T47D (cell line): ENCODE results near the gene FAM120B.
A peak's percentile ranks its signal among the peaks of the same experiment; 100 is the strongest.

Experiments used
- DNase-seq, 2 experiments: peaks; one replicate each; pipeline versions ENCODE4 v3.0.0 to v3.0.0-alpha.2; 2011 to 2012; ENCODE audit warnings: low read depth in 1 of 2, low spot score in 1 of 2
- JUND ChIP-seq: IDR thresholded peaks from 2 replicates; pipeline ENCODE4 v1.6.1; 2012; ENCODE audit warnings: low read depth
- in situ Hi-C: cut with HindIII; loops from 2 replicates; pipeline ENCODE4 v1.10.0; 2016; ENCODE audit warnings: low sequenced_read_pairs, low pct_unique_long_range_greater_than_20kb

The FAM120B gene

DNA sequence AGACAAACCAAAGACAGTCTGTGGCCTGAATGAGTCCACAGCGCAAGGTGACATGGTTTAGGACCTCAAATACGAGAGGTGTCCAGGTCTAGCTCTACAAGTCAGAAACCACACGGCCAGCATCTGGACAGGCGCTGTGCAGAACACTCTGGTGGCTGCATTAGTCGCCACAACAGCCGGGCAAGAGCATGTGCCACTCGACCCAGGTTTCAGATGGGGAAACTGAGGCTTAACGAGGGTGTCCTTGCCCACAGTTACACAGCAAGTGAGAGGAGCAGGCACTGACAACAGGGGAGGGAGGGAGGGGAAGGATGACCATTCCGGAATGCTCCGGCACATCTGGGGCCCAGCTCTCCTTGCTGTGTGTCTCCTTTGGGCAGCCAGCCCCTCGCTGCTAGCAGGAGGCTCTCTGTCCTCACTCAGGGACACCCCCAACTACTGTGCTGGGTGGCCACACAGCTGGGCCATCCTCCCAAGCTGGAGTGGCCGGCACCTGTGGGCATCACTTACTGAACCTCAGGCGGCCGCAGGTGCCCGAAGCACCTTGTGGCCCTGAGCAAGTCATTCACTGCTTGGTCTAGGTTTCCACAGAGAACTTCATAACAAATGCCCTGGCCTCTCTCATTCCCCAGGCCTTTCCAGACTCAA is 22.3 kb upstream of the FAM120B start:
- in situ Hi-C loops, result no loop called here
- TF ChIP-seq JUND, result no peak
- DNase-seq, result no peak

DNA sequence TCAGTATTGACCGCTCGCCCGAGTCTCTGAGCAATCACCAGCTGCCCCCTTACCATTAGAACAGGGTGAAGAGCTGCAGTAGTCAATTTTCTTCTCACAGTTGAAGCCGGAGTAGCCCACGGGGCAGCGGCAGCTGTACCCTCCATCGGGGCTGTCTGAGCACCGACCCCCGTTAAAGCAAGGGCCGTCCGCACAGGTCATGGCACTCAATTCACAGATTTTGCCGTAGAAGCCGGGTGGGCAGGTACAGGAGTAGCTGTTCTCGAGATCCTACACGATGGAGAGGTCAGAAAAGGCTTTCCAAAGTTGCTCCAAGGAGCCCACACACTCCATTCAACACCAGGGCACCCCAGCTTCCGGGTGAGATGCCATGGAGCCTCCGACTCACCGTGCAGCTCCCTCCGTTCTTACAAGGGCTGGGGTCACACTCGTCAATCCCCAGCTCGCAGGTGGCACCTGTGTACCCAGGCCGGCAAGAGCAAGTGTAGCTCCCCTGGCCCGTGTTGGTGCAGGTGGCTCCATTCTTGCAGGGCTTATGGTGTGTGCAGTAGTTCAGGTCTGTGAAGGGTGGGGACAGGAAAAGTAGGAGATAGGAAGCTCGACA is 21.6 kb upstream of the FAM120B start:
- in situ Hi-C loops, result no loop called here
- no peak for TF ChIP-seq JUND
- no peak for DNase-seq

DNA sequence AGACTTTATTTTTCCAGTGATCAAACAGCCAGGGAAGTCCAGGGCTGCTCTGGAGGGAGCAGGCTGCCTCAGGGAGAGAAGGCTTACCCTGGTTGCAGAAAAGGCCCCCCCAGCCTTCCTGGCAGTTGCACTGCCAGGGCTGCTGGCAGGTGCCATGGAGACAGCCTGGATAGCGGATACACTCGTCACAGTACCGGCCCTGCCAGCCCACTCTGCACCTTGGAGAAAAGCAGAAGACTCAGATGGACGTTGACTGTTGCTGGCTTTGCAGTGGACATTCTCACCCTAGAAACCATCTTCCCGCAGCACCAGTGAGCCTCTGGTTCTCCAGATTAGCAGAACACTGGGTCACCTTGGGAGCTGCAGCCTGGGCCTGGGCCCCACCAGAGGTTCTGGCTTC is 21.1 kb upstream of the FAM120B start:
- no peak for TF ChIP-seq JUND
- DNase-seq, result no peak
- in situ Hi-C loops, result no loop called here

DNA sequence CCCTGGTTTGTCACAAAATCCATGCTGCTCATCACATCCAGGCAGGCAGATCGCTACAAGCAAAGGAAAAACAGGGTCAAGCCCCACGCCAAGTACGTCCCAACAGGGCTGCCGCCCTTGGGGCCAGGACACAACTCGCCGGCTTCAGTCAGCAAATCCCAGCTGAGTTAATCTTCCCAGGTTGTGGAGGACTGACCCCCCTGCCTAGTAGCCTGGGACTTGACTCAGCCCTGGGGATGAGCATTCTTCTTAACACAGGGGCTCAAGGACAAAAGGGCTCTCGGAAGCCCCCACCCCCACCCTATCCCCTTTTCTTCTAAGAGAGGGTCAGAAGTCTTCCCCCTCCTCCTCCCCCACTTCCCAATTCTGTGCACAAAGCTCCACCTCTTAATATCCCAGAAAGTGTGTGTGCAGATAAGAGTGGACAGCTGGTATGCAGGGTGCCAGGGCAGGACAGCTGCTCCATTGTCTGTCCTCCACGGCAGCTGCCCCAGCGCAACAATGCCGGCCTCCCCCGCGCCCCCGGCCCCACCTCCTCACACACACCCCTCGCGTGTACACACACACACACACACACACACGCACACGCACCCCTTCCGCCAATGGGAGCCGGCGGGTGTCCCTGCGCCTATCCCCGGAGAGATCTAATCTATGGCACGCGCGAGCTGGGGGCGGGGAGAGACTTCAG is 20.2 kb upstream of the FAM120B start:
- in situ Hi-C loops, result no loop called here
- TF ChIP-seq JUND, result no peak
- no peak for DNase-seq

DNA sequence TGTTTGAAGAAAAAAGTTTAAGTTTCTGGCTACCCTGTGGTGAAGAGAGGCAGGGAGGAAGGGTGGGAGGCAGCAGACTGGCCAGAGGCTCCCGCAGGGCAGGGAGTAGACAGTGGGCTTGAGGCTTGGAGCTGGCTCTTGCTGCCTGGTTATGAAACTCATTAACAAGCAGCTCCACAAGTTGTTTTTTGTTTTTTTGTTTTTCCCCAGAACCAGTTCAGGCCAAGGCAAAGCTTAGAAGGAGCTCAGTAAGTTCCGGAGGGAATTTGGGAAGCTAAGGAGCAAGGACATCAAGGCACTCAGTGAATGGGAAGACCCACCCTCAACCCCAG is 19.7 kb upstream of the FAM120B start:
- DNase-seq, result no peak
- in situ Hi-C loops, result no loop called here
- no peak for TF ChIP-seq JUND

DNA sequence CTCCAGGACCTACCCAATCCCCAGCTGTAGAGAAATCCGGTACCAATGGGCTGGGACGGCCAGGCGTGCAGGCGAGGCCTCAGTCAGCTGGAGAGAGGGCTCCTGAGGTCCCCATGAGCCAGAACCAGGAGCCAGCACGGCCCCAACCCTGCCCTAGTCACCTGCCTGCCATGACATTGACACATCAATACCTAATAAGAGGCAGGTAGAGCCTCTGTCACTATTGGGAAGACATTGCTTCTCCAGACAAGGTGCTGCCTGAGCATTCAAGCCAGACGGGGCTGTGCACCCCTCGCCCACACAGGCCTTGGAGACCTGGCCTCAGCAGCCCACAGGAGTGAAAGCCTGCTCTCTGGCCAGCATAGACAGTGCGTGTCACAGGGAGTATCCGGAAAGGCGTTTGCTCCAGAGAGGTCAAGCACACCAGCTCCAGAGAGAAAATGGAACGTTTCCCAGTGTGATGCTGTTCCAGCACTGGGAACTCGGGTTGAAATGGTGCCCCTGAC is 19.1 kb upstream of the FAM120B start:
- DNase-seq, result no peak
- TF ChIP-seq JUND, result no peak
- in situ Hi-C loops, result no loop called here

DNA sequence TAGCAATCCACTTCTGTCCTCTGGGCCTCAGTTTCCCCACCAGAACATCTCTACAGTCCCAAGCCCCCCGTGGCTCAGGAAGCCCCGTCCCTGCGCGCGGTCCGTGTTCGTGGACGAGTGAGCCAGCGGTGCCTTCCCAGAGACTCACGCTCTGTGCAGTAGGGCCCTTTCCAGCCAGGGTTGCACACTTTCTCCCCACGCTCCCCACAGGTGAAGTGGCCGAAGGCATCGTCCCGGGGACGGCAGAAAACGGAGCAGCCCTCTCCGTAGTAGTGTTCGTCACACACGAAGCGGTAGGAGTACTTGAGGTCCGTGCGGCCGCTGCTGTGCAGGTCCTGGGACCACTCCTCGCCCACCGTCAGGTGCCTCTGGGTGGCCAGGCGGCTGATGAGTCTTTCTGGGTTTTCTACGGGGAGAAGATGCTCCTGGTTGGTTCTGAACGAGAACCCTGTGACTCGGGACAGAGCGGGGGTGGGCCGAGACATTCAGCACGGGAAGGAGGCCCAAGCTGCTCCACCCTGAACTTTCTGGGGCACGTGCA is 18.4 kb upstream of the FAM120B start:
- TF ChIP-seq JUND, result no peak
- in situ Hi-C loops, result no loop called here
- no peak for DNase-seq

DNA sequence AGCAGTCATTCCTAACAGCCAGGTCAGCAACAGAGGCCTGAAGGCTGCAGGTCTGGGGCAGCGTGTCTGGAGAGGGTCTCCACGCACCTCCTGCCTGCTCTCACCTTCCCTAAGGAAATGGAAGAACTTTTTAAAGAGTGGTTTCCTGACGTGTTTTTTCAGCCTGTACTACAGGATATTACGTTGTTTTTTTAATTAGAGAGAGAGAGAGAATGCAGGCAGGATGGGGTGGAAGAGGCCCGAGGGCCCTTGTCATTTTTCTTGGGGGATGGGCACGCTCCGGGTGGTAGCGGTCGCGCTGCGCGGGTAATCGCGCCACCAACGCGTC is 17.7 kb upstream of the FAM120B start:
- in situ Hi-C loops, result no loop called here
- no peak for TF ChIP-seq JUND
- DNase-seq, result no peak

DNA sequence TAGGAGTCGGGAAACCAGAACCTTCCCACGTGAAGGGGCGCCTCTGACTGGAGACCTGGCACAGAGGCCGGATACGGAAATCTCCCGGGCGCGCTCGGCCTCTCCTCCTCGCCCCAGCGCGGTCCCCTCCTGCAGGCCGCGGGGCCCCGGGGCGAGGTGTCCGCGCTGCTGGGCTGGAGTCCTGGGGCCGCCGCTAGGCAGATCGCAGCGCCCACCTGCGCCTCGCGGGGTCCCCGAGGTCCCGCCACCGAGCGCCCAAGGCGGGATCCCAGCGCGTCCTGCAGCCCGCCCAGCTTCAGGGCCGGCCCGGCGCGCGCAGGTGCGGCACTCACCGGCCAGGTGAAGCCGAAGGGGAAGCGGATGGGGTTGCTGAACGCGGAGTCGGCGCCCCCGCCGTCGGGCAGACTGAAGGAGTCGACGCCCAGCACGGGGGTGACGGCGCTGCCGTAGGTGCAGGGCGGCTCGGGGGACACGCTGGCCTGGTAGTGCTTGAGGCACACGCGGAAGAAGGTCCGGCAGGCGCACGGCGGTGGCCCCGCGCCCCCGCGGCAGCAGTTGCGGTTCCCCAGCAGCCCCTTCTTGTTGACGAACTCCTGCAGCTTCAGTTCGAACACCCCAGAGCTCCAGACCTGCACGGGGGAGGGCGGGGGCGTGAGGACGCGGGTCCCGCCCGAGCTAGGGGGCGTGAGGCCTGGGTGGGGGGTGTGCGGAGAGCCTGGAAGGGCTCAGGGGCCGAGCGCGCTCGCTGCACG is 17.2 kb upstream of the FAM120B start:
- DNase-seq, result no peak
- in situ Hi-C loops, result no loop called here
- TF ChIP-seq JUND, result no peak

DNA sequence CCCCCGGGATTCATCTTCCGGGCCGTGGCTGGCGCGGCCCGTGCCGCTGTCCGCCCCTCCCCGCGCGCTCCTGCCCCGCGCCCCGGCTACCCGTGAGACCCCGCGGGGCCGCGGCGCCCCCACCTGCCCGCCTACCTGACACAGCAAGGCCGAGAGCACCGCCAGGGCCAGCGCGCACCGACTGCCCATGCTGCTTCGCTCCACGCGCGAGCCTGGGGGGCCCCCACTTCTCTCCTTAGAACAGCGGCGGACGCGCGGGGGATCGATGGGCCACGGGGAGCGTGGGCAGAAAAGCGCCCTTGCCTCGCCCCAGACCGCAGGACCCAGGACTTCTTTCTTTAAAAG is 16.6 kb upstream of the FAM120B start:
- in situ Hi-C loops, result no loop called here

DNA sequence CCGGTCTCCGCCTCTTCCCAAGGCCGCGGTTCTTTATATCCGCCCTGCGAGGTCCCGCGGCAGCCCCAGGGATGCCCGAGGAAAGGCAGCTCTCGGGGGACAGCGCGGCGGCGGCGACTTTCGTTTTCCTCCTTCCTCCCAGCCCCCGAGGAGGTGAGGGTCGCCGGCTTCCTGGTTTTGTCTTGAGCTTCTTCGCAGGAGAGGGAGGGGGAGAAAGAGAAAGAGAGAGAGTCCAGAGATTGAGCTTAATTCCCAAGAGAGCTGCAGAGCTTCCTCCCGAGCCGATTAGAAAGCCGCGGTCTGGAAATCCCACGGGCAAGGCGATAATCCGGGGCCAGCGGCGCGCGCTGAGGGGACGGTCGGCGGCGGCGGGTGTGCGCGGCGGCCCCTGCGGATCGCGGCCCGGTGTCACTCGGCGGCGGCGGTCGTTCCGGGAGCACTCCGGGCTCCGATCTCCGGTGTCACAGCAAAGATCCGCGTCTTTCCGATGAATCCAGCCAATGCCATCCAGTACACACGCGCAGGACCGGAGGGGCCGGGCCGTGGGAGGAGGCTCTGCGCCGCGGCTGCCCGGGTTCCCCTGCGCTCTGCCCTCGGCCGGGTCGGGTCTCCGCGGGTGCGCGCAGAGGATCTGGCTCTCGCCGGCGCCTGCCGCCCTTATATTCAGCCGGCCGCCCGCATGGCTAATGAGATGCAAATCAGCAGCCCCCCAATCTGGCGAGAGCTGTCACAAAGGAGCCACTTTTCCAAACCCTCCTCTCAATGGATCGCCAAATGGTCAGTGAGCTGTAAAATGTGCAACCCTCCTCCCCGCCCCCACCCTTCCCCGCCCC is 16.0 kb upstream of the FAM120B start, which contains the start of gene DLL1:
Gene DLL1 (minus strand): TSS at position 783 of the 833 bp plus-strand sequence. CDS start 939 bp downstream, outside the sequence.
- no peak for TF ChIP-seq JUND

More for the DNA sequence above, 16.6 kb upstream of the FAM120B start:
- TF ChIP-seq JUND, result no peak
- no peak for DNase-seq

DNA sequence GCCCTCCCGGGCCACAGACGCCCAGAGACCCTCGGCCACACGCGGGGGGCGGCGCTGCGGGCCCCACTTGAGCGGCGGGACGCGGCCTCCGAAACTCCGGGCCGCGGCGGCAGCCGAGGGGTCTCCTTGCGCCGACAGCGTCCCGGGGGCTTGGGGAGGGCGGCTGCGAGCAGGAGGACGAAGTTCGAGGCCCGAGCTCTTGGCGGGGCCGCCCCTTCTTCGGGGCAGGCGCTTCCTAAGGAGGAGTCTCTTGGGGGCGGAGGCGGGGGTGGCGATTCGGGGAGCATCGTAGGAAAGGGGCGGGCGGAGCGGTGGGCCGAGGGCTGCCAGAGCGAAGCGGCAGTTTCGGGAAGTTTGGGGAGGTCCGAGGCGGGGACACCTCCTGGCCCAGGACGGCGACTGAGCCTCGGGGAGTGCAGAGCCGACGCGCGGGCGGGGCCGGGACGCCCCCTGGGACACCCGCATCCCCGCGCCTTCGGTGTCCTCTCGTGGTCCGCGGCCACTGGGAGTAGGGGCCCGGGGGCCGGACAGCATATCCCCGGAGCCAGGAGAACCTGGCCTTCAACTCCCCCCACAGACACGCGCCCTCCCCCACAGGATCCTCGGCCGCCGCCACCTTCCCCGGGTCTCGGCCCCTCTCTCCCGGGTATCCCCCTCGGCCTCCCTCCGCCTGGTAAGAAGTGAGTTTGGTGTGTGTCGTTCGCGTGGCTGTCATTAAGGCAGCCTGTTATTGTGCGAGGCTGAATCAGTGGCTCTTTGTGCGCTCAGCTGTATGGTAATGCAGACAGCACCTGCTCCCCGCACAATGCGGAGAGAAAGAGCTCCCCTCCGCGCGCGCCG is 15.1 kb upstream of the FAM120B start:
- TF ChIP-seq JUND, result no peak
- in situ Hi-C loops, result no loop called here
- DNase-seq, result peak in 1 of 2 experiments; percentile 71

More for the DNA sequence above, 16.0 kb upstream of the FAM120B start, which contains the start of gene DLL1:
- peak in 1 of 2 experiments; percentile 84 for DNase-seq
- in situ Hi-C loops, result no loop called here
